ENCODE results near the gene UMODL1.

DNA sequence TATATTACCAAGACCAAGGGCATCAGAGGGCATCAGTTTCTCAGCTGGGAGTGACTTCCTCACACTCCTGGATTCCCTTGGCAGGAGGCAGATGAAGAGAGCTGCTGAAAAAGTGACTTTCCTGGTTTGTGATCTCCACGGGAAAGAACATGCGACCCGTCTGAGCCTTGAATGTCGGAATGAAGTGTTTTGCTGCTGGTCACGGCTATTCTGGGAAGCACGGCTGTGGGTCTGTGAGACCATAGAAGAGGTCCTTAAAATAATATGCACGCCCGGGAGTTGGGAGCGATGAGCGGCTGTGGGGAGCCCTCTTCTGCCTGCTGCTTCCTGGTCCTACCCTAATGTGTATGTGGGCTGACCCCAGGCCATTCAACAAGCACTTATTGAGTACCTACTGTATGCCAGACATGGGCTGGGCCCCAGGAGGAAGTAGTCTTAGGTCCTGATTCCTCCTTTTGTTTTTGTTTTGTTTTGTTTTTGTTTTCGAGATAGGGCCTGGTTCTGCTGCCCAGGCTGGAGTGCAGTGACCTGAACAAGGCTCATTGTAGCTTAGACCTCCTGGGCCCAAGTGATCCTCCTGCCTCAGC, 13.2 kb upstream of the UMODL1 start:
- TF ChIP-seq, protein P1, sequence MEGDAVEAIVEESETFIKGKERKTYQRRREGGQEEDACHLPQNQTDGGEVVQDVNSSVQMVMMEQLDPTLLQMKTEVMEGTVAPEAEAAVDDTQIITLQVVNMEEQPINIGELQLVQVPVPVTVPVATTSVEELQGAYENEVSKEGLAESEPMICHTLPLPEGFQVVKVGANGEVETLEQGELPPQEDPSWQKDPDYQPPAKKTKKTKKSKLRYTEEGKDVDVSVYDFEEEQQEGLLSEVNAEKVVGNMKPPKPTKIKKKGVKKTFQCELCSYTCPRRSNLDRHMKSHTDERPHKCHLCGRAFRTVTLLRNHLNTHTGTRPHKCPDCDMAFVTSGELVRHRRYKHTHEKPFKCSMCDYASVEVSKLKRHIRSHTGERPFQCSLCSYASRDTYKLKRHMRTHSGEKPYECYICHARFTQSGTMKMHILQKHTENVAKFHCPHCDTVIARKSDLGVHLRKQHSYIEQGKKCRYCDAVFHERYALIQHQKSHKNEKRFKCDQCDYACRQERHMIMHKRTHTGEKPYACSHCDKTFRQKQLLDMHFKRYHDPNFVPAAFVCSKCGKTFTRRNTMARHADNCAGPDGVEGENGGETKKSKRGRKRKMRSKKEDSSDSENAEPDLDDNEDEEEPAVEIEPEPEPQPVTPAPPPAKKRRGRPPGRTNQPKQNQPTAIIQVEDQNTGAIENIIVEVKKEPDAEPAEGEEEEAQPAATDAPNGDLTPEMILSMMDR (IDR thresholded peaks at IDR 0.05; ENCODE audit: extremely low read depth in 1 of 2, insufficient read depth in 1 of 2, low read depth in 1 of 2, low read length in 2 of 2) = no peak
- TF ChIP-seq, protein P2, sequence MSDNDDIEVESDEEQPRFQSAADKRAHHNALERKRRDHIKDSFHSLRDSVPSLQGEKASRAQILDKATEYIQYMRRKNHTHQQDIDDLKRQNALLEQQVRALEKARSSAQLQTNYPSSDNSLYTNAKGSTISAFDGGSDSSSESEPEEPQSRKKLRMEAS (IDR thresholded peaks at IDR 0.05; ENCODE audit: insufficient read depth, insufficient read length) = no peak
- TF ChIP-seq EZH2 (IDR thresholded peaks at IDR 0.05; ENCODE audit: borderline replicate concordance, low read depth, low read length, severe bottlenecking) = no peak
- TF ChIP-seq POLR2A (IDR thresholded peaks at IDR 0.05; ENCODE audit: low read depth, low read length) = no peak
- TF ChIP-seq POLR2AphosphoS5 (IDR thresholded peaks at IDR 0.05; ENCODE audit: insufficient read depth, low read depth, low read length) = no peak
- no peak for TF ChIP-seq JUN (IDR thresholded peaks at IDR 0.05; ENCODE audit: borderline replicate concordance, insufficient read depth, insufficient read length, low read depth)
- no peak for TF ChIP-seq MYC (IDR thresholded peaks at IDR 0.05; ENCODE audit: low read depth, low read length)
- TF ChIP-seq GATA2 (IDR thresholded peaks at IDR 0.05; ENCODE audit: insufficient read depth, insufficient read length, low read depth, low read length) = no peak
- TF ChIP-seq FOS (IDR thresholded peaks at IDR 0.05; ENCODE audit: borderline replicate concordance, insufficient read depth, low read length) = no peak

Data from endothelial cell of umbilical vein (primary cell).